MV-4-11 (cell line): ENCODE measurements around the gene ANO9.
A peak's percentile ranks its signal among the peaks of the same experiment; 100 is the strongest.
"Not testable (repeated sequence)": the region's sequence is repeated elsewhere in the genome, so short reads cannot be mapped to it uniquely, and the experiment has no call there.

ENCODE experiments used
- DNase-seq: peaks from one replicate; lab custom pipeline; 2025; lab: John Stamatoyannopoulos, UW

ANO9 gene

GRCh38 chr11:452203-452744, 10.5 kb upstream of the ANO9 start:
- no peak for DNase-seq

- DNase-seq = no peak
These were observed 9.9 kb upstream of the ANO9 start for GRCh38 chr11:451738-452137.

DNA sequence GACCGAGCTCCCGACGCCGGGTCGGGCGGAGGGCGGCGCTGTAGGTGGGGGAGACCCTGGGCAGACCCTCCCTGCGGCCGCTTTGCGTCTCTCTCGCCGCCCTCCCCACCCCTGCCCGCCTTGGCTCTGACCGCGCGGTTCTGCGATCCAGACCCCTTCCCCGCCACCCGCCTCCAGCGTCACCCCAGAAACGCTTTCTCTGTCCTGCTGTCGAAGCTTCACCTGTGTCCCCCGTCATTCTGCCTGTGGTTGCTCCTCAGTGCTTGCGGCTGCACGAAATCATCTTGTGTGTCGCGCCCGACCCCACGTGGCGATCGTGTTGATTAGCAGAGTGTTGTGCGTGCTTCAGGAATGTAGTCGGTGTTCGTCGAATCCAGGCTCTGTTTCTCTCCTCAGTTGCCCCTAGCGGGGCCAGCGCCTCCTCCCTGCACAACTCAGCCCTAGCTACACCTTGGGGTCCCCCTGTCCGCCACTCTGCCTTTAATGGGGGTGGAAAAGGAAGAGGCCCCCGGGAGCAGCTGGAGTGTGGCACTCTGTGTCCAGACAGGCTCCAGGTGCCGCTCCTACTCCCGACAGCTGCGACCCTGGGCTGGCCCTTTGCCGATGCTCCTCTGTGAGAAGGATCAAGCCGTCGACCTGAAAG, 9.1 kb upstream of the ANO9 start:
- peak; percentile 65 for DNase-seq

DNA sequence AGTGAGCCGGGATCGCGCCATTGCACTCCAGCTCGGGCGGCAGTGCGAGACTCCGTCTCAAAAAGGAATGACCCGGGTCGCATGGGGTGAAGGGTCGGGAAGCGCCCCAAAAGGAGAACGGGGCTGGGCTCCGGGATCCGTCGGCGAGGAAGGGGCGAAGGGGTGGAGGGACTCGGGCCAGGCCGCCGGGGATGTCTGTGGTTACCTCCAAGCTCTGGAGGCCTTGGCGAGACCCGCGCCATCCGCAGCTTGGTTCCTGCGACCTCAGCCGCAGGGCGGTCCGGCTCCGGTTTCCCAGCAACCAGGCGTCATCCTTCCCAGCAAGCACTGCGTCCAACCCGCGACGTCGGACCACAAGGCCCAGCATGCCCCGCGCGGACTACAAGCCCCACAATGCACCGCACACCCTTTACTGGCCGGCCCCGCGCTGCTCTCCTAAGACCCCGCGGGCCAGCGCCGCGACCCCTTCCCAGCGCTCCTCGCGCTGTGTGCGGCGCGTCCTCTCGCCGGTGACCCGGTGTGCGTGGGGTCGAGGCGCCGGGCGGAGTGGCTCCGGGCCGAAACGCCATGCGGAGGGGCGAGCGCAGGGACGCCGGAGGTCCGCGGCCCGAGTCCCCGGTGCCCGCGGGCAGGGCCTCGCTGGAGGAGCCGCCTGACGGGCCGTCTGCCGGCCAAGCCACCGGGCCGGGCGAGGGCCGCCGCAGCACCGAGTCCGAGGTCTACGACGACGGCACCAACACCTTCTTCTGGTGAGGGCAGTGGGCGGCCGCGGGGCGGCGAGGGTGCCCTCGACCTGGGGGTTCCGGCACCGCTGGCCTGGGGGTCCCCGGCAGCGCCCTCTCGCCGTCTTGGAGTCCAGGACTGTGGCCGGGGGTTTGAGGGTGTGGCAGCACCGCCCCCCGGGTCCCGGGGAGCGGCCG, 8.3 kb upstream of the ANO9 start, which contains the start of gene PTDSS2:
Gene PTDSS2 (plus strand): TSS at position 391 of the 920 bp plus-strand sequence. CDS start 177 bp downstream, at position 568.
- DNase-seq = peak; percentile 92

GRCh38 chr11:447923-448731, 6.3 kb upstream of the ANO9 start:
- DNase-seq = peak; percentile 83

- no peak for DNase-seq
These were observed 5.1 kb upstream of the ANO9 start for GRCh38 chr11:446891-447290.

GRCh38 chr11:445765-446588, 4.2 kb upstream of the ANO9 start:
- DNase-seq = no peak

DNA sequence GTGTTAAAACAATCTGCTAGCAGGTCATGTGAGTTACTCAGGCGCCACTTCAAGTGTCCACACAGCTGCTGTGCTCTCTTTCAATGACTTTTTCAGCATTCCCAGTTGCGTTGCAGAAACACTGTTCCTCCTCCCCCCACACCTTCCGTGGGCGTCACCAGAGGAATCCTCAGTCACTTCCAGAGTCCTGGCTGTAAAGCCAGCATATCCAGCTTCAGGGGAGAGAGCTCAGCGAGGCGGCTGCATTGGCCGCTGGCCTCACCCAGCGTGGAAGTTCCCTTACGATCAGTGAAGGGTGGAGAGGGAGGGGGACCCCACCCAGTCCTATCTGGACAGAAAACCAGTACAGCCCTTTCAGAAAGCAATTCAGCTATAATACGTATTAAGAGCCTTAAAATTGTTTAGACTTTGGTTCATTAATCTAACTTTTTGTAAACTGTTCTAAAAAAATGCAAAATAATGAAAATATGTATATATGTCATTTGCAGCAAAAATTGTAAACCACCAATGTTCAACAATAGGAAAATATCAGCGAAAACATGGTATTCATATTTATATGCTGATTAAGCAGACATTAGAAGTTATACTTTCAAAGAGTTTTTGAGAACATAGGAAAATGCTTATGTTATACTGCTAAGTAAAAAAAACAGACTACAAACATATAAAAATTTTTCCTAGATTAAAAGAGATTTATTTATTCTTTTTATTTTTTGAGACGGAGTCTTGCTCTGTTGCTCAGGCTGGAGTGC, 2.8 kb upstream of the ANO9 start:
- DNase-seq = no peak

GRCh38 chr11:443542-444199, 1.9 kb upstream of the ANO9 start:
- no peak for DNase-seq

- no peak for DNase-seq
These were observed 835 bp upstream of the ANO9 start for GRCh38 chr11:442611-443081.

DNA sequence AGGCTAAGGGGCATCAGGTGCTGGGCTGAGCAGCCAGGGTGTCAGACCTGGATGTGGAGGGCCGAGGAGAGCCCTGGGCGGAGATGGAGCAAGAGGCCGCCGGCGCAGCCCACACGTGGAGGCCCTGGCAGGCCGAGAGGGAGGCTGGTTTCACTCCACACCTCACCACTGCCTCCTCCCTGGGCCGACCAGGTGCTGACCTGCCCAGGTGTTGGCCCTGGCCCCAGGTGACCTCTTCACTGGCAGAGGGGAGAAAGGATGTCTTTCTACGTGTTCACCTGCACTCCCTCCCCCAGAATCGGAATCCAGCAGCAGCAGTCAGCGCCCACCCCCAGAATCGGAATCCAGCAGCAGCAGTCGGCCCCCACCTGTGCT, 781 bp downstream of the ANO9 start:
- DNase-seq = no peak

- DNase-seq = no peak
These were observed 1.5 kb downstream of the ANO9 start for GRCh38 chr11:440065-441042.

GRCh38 chr11:439315-440064, 2.3 kb downstream of the ANO9 start:
- no peak for DNase-seq

DNA sequence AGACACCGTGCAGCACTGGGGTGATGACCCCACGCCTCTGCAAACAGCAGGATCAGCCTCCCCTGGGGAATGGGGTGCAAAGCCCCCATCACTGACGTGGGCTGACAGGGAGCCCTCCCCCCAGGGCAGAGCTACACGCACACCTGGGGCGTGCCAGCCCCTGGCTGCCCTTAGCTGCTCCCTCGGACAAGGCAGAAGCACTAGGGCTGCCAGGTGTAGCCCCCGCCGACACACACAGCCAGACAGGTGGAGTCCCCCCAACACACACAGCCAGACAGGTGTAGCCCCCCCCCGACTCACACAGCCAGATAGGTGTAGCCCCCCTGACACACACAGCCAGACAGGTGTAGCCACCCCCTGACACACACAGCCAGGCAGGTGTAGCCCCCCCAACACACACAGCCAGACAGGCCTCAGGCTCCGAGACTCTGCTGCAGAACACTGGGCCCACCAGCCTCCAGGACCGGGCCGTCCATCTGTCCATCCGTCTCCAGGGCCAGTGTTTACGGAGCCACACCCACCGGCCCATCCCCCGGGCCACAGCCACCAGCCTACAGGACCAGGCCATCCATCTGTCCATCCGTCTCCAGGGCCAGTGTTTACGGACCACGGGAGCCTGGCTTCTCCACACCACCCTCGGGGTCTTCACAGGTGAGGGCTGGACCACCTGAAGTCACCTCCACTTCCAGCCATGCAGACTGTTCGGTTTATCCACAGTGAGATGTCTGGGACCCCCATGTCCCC, 3.5 kb downstream of the ANO9 start:
- no peak for DNase-seq

DNA sequence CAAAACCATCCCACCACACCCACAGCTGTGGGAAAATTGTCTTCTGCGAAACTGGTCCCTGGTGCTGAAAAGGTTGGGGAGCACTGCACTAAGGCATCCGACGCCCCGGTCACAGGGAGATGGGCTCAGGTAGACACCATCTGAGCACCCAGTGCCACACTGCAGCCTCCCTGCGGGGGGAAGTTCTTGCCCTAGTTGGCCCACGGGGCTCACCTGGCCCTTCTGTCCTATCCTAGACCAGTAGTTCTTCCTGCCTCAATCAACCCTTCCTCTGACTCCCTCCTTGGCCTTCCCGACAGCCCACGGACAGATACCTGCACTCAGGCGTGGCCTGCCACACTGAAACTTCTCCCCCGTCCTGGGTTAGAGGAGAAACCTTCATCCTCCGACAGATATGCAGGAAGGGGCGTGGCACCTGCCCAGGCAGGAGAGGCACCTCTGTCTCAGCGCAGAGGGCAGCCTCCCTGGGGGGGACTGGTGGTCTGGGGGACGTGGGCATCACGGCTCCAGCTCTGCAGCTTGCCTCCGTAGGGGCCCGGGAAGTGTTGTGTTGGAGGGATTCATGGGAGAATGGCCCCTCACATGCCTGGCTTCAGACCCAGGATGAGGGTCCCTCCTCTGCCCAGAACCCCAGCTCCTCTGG, 4.5 kb downstream of the ANO9 start:
- DNase-seq = no peak

DNA sequence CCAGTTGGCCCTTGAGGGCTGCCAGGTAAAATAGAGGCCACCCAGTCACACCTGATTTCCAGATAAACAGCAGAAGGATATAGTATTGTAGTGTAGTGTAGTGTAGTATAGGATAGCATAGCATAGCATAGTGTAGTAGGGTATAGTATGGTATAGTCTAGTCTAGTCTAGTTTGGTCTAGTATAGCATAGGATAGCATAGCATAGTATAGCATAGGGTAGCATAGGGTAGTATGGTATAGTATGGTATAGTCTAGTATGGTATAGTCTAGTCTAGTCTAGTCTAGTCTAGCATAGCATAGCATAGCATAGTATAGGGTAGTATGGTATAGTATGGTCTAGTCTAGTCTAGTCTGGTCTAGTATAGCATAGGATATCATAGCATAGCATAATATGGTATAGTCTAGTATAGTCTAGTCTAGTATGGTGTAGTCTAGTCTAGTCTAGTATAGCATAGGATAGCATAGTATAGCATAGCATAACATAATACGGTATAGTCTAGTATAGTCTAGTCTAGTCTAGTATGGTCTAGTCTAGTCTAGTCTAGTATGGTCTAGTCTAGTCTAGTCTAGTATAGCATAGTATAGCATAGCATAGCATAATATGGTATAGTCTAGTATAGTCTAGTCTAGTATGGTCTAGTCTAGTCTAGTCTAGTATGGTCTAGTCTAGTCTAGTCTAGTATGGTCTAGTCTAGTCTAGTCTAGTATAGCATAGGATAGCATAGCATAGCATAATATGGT, 6.6 kb downstream of the ANO9 start:
- DNase-seq = not testable (repeated sequence)
